Cardiac septum (tissue), 1 donor: Measurements from ENCODE around the gene ETAA1. TPM values are rescaled to one million over a fixed set of nuclear protein-coding genes. Genes with fewer than 3 reads are reported as not detected.

Experiments used
- DNase-seq: peaks from one replicate; pipeline ENCODE4 v3.0.0-alpha.2; 2020; ENCODE audit warnings: low spot score
- intact Hi-C: fragments of 100-400 bp; cut with DNase I; formaldehyde crosslinking; loops from one replicate; pipeline ENCODE4 v1.14.0; 2022
- long read RNA-seq: library from polyadenylated mRNA; unstranded; transcript quantifications from one replicate; pipeline ENCODE4 v2.0.0, GENCODE V29; 2021
- total RNA-seq: library from RNA; stranded (reverse); fragmentation: NEBNext Ultra II Directional; extraction: Animal tissue kit (Norgen Biotek cat#: 25700); gene quantifications from one replicate; pipeline ENCODE4 v1.2.1, GENCODE V29; 2021
- donor health status: DM: no; HTN: no; CAD: no.

The ETAA1 gene
- 4.8 TPM for total RNA-seq
- long read RNA-seq, partial matches to known transcripts = 0 of 4 reads
- long read RNA-seq, other reads (novel, unspliced or antisense) = 1 of 4 reads

GRCh38 chr2:67397143-67397986 is at the start of gene ETAA1:
TSS of gene ETAA1 (plus strand) at chr2:67397333. CDS start at chr2:67397449, 116 bp downstream.
- peak; percentile 96 for DNase-seq
- intact Hi-C loops = no loop called here

- DNase-seq = no peak
- intact Hi-C loops = no loop called here
These were observed 30.2 kb upstream of the ETAA1 start for GRCh38 chr2:67366832-67367412.

DNA sequence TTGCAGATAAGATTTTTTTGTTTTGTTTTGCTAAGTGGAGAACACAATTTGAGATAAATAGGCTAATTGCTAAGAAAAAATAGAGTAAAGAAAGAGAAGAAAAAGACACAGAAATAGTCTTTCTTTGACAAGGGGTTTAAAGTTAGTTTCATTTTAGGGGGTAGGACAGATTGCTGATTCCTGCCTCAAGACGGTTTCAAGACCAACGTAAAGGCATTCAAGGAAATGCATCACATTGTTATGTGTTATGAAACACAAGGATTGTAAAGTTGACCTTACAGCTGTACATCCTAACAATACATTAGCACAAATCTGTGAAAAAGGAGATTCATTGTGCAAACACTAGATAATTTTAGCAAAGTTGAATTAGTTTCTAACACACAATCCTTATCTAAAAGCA is 22.7 kb upstream of the ETAA1 start:
- no peak for DNase-seq
- intact Hi-C loops = no loop called here

DNA sequence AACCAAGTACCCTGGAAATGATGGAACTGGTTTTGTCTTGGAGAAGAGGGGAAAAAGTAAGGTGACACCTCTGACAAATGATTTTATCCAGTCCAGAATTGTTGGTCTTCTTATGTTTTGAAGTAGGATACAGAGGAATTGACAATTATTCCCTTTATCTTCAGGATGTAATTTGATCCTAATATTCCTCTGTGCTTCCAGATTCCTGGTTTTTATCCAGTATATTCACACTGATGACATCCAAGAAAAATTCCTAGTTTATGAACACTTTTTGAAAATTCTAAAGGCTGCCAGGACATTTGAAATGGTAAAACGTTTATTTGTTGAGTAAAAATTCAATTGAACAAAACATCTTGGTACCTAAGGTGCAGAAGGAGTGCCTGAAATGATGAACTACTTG is 22.2 kb upstream of the ETAA1 start:
- no peak for DNase-seq
- intact Hi-C loops = no loop called here

GRCh38 chr2:67378555-67378954 is 18.6 kb upstream of the ETAA1 start:
- intact Hi-C loops = no loop called here
- no peak for DNase-seq

- intact Hi-C loops = no loop called here
- no peak for DNase-seq
These were observed 18.1 kb upstream of the ETAA1 start for GRCh38 chr2:67379048-67379447.

- intact Hi-C loops = no loop called here
- DNase-seq = no peak
These were observed 12.9 kb upstream of the ETAA1 start for GRCh38 chr2:67384123-67384822.

GRCh38 chr2:67388680-67389079 is 8.5 kb upstream of the ETAA1 start:
- intact Hi-C loops = no loop called here
- DNase-seq = no peak

GRCh38 chr2:67389286-67389685 is 7.8 kb upstream of the ETAA1 start:
- intact Hi-C loops = no loop called here
- no peak for DNase-seq

DNA sequence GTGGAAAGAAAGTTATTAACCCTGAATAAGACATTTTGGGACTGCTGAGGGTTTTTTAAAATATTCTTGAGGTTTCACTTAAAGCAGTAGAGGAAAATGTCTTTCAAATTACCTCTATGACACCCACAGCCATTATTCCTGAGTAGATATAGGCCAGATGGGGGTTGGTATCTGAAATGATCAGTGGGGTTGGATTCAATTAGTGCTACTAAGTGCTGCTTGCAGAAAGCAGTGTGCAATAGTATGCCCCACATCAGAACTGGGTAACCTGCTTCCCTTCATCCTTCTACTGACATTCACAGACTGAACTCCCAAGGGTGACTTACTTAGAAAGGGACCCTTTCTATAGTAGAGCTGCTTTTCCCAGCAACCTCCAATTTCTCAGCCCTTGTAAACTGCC is 7.3 kb upstream of the ETAA1 start:
- no peak for DNase-seq
- intact Hi-C loops = no loop called here

GRCh38 chr2:67393237-67393636 is 3.9 kb upstream of the ETAA1 start:
- DNase-seq = no peak
- intact Hi-C loops = no loop called here

DNA sequence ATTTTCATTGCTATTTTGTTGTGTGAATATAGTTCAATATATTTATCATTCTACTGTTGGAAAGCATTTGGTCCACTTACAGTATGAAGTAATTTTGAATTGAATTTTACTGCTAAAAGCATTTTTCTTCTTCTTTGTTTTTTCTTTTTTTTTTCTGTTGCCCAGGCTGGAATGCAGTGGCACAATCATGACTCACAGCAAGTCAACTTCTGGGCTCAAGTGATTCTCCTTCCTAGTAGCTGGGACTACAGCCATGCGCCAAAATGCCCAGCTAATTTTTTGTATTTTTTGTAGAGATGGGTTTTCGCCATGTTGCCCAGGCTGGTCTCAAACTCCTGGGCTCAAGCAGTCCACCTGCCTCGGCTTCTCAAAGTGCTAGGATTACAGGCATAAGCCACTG is 2.4 kb upstream of the ETAA1 start:
- intact Hi-C loops = no loop called here

GRCh38 chr2:67399144-67399543 is 2.0 kb downstream of the ETAA1 start:
- intact Hi-C loops = no loop called here
- DNase-seq = no peak

More for the DNA sequence above, 2.4 kb upstream of the ETAA1 start:
- DNase-seq = no peak

GRCh38 chr2:67399831-67400489 is 2.8 kb downstream of the ETAA1 start:
- DNase-seq = no peak
- intact Hi-C loops = no loop called here

GRCh38 chr2:67400560-67401485 is 3.7 kb downstream of the ETAA1 start:
- DNase-seq = no peak
- intact Hi-C loops = no loop called here

DNA sequence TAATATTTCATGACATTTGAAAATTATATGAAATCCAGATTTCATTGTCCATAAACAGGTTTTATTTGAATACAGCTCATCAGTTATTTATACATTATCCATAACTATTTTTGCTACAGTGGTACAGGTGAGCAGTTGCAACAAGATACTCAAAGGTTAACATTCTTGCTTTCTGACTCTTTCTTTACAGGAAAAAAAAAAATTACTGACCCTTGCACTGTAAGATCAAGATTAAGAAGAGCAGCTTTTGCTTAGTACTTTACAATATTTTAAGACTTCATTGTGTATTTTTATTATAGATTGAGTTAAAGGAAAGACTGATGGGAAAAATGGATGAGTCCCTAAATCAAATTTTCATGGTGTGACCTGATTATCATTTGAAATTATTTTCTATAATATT is 11.2 kb downstream of the ETAA1 start:
- DNase-seq = no peak
- intact Hi-C loops = no loop called here

DNA sequence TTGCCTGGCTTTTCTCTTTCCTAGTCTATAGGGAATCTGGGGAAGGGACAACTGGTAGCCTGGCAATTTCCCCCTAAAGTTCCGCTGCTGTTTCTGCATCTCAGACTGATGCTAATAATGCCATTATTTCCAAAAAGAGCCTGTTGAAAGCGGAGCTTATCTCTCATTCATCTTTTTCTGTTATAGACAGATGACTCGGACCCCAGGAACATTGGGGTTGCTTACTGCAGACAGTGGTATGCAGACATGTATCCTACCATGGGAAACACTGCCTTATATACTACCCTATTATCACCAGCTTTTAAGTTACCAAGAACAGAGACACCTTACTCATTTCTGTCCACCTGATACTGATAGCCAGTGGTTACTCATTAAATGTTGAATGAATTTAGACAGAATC is 15.3 kb downstream of the ETAA1 start:
- intact Hi-C loops = no loop called here
- no peak for DNase-seq

GRCh38 chr2:67414867-67415266 is 17.7 kb downstream of the ETAA1 start:
- no peak for DNase-seq
- intact Hi-C loops = no loop called here

DNA sequence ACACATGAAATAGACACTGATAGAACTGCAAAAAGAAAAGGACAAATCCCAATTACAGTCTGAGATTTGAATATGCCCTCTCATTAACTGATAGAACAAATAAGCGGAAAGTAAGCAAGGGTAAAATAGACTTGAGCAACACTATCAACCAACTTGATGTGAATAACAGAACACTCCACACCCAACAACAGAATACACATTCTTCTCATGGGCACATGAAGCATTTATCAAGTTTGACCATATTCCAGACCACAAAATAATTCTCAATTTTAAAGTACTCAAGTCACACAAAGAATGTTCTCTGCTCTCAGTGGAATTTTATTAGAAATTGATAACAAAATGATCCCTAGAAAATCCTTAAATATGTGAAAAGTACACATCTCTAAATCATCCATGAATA is 19.0 kb downstream of the ETAA1 start:
- intact Hi-C loops = no loop called here
- no peak for DNase-seq
